GM23338 (cell line): ENCODE measurements around the gene PYY. TPM values are rescaled to one million over a fixed set of nuclear protein-coding genes. Genes with fewer than 3 reads are reported as not detected.

ENCODE experiments used
- ATAC-seq: fragments of 200-7000 bp; cut with Tn5 transposase; 3 replicates; pipeline ENCODE4 v1.9.1; 2020
- DNase-seq: peaks from one replicate; pipeline ENCODE4 v3.0.0-alpha.2; 2015; ENCODE audit warnings: low spot score
- H2AFZ ChIP-seq: fragments of 200-600 bp; sonication (generic); 2 replicates; pipeline ENCODE4 v1.8.0; 2016; ENCODE audit warnings: antibody characterized with exemption, mild to moderate bottlenecking, moderate library complexity
- H3F3A ChIP-seq: fragments of 200-600 bp; sonication (generic); replicated peaks from 2 replicates; pipeline ENCODE4 v1.8.0; 2017; ENCODE audit warnings: antibody characterized with exemption, mixed run types, low read depth
- H3K27ac ChIP-seq: fragments of 200-600 bp; sonication (generic); 2 replicates; pipeline ENCODE4 v1.6.1; 2016; ENCODE audit warnings: low read depth
- H3K27me3 ChIP-seq: fragments of 200-600 bp; sonication (generic); 2 replicates; pipeline ENCODE4 v1.8.0; 2016; ENCODE audit warnings: mild to moderate bottlenecking, mixed run types, moderate library complexity; ENCODE audit not compliant: insufficient read depth
- H3K36me3 ChIP-seq: fragments of 200-600 bp; sonication (generic); 2 replicates; pipeline ENCODE4 v1.8.0; 2016; ENCODE audit warnings: mild to moderate bottlenecking; ENCODE audit not compliant: insufficient read depth
- H3K4me1 ChIP-seq: fragments of 200-600 bp; sonication (generic); 2 replicates; pipeline ENCODE4 v1.8.0; 2016; ENCODE audit warnings: mild to moderate bottlenecking, moderate library complexity; ENCODE audit not compliant: insufficient read depth
- H3K4me2 ChIP-seq: fragments of 200-600 bp; sonication (generic); 2 replicates; pipeline ENCODE4 v1.7.1; 2017; ENCODE audit warnings: mixed run types
- H3K4me3 ChIP-seq: fragments of 200-600 bp; sonication (generic); 2 replicates; pipeline ENCODE4 v1.6.1; 2016; ENCODE audit warnings: mixed run types
- H3K79me2 ChIP-seq: fragments of 200-600 bp; sonication (generic); replicated peaks from 2 replicates; pipeline ENCODE4 v1.8.0; 2017; ENCODE audit warnings: mild to moderate bottlenecking; ENCODE audit not compliant: insufficient read depth
- H3K9me2 ChIP-seq: fragments of 200-600 bp; sonication (generic); 2 replicates; pipeline ENCODE4 v1.8.0; 2017; ENCODE audit not compliant: insufficient read depth
- H4K20me1 ChIP-seq: fragments of 200-600 bp; sonication (generic); replicated peaks from 2 replicates; pipeline ENCODE4 v1.8.0; 2017; ENCODE audit warnings: mild to moderate bottlenecking; ENCODE audit not compliant: insufficient read depth
- H3K27ac Mint-ChIP-seq: 2 replicates; pipeline ENCODE4 v1.8.0; 2020; ENCODE audit warnings: inconsistent platforms, mild to moderate bottlenecking, moderate library complexity, mixed read lengths
- H3K27me3 Mint-ChIP-seq: 3 replicates; pipeline ENCODE4 v1.8.0; 2022; ENCODE audit warnings: low read depth, mild to moderate bottlenecking, moderate library complexity, mixed read lengths, inconsistent platforms; ENCODE audit not compliant: insufficient read depth, poor library complexity
- H3K36me3 Mint-ChIP-seq: 3 replicates; pipeline ENCODE4 v1.8.0; 2021; ENCODE audit warnings: low read depth, mild to moderate bottlenecking, inconsistent platforms, moderate library complexity, mixed read lengths
- H3K4me1 Mint-ChIP-seq: 3 replicates; pipeline ENCODE4 v1.8.0; 2020; ENCODE audit warnings: mild to moderate bottlenecking, inconsistent platforms, mixed read lengths
- H3K4me3 Mint-ChIP-seq: 3 replicates; pipeline ENCODE4 v1.8.0; 2021; ENCODE audit warnings: moderate library complexity, mild to moderate bottlenecking, inconsistent platforms, mixed read lengths
- H3K9me3 Mint-ChIP-seq: 3 replicates; pipeline ENCODE4 v1.8.0; 2020; ENCODE audit warnings: moderate library complexity, mild to moderate bottlenecking, inconsistent platforms, mixed read lengths
- CREB1 ChIP-seq: fragments of 250-450 bp; sonication (Bioruptor Pico); IDR thresholded peaks from 2 replicates; pipeline ENCODE4 v1.5.0; 2020; ENCODE audit warnings: low read depth, mild to moderate bottlenecking, moderate library complexity
- EZH2 ChIP-seq: fragments of 200-600 bp; sonication (generic); IDR thresholded peaks from one replicate; pipeline ENCODE4 v1.8.0; 2017; ENCODE audit warnings: antibody characterized with exemption, mild to moderate bottlenecking, low read depth; ENCODE audit not compliant: unreplicated experiment
- EZH2phosphoT487 ChIP-seq: fragments of 200-600 bp; sonication (generic); IDR thresholded peaks from one replicate; pipeline ENCODE4 v1.8.1; 2018; ENCODE audit warnings: antibody characterized with exemption; ENCODE audit not compliant: unreplicated experiment
- JUNB ChIP-seq: IDR thresholded peaks from one replicate; pipeline ENCODE4 v1.6.1; 2016; ENCODE audit warnings: antibody characterized with exemption; ENCODE audit not compliant: unreplicated experiment
- NANOG ChIP-seq: IDR thresholded peaks from 2 replicates; pipeline ENCODE4 v1.6.1; 2016; ENCODE audit warnings: antibody characterized with exemption, borderline replicate concordance
- POLR2AphosphoS5 ChIP-seq: IDR thresholded peaks from 2 replicates; pipeline ENCODE4 v1.6.1; 2016; ENCODE audit warnings: antibody characterized with exemption, low read depth
- STAT1 ChIP-seq: IDR thresholded peaks from one replicate; pipeline ENCODE4 v1.6.1; 2016; ENCODE audit warnings: antibody characterized with exemption; ENCODE audit not compliant: unreplicated experiment
- ZNF114 ChIP-seq: fragments of 250-450 bp; sonication (Bioruptor Pico); IDR thresholded peaks from 2 replicates; pipeline ENCODE4 v1.5.0; 2020; ENCODE audit warnings: mild to moderate bottlenecking, moderate library complexity
- ZNF331 ChIP-seq: fragments of 250-450 bp; sonication (Bioruptor Pico); IDR thresholded peaks from 2 replicates; pipeline ENCODE4 v1.5.0; 2020; ENCODE audit warnings: low read depth, mild to moderate bottlenecking, moderate library complexity
- polyA plus RNA-seq: library from polyadenylated mRNA; unstranded; fragments of >200 nt; fragmentation: Nextera tagmentation; extraction: Ambion mirVana; gene quantifications from 2 replicates; pipeline ENCODE4 v1.2.1, GENCODE V29; 2016
- total RNA-seq: library from RNA; depleted of rRNA; stranded (reverse); fragments of >200 nt; shearing (Covaris generic); gene quantifications from 2 replicates; pipeline ENCODE4 v1.2.3, GENCODE V29; 2014
- TF ChIP-seq, protein P1 (sequence below): fragments of 250-450 bp; sonication (Bioruptor Pico); IDR thresholded peaks from 2 replicates; pipeline ENCODE4 v1.5.0; 2020; ENCODE audit warnings: mild to moderate bottlenecking, moderate library complexity
- TF ChIP-seq, protein P2 (sequence below): IDR thresholded peaks from 2 replicates; pipeline ENCODE4 v1.6.1; 2016; ENCODE audit warnings: antibody characterized with exemption
- TF ChIP-seq, protein P3 (sequence below): IDR thresholded peaks from one replicate; pipeline ENCODE4 v1.6.1; 2018; ENCODE audit warnings: antibody characterized with exemption; ENCODE audit not compliant: unreplicated experiment
- TF ChIP-seq, protein P4 (sequence below), 2 experiments: fragments of 200-600 bp in 1 of 2; sonication (generic) in 1 of 2; conservative IDR thresholded peaks; 2 replicates each; pipeline versions ENCODE4 v1.5.1 to v1.6.1; 2016 to 2017; ENCODE audit warnings: antibody characterized with exemption in 2 of 2, low read depth in 2 of 2, mild to moderate bottlenecking in 2 of 2, moderate library complexity in 1 of 2

Gene PYY
- total and polyA plus RNA-seq, 2 experiments from 2014 or later = 0.56 to 8.5 TPM

DNA sequence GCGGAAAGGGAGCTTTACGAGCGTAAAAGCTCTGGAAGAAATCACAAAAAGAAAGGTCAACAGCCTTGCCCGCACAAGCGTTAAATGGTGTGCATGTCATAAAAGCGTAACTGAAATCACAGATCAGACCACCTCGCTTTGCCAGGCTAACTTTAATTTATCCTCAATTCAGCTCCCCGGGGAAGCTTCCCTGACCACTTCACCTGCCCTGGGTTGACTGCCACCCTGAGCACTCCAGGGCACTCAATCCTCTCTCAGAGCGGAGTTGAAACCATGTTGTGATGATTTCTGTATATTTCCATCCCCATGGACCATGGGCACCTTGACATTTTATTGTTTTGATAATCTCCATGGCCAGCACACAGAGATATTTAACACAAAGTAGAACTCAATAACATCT, 34.6 kb upstream of the PYY start:
- Histone ChIP-seq H4K20me1 (no peaks in the 10 kb centered on the region), H3K4me1 (peaks cover 8% of the 10 kb centered on the region; the same call in 1 of the 2 replicates), H3F3A (0 out of 2 replicates have a peak, but pooled peaks cover 3% of the 10 kb centered on the region), H3K36me3 (no peaks in the 10 kb centered on the region), H3K27ac (no peak overlapping the region), H3K4me3 (no peak overlapping the region), H3K27me3 (peaks cover 20% of the 10 kb centered on the region; the same call in 1 of the 2 replicates), H3K9me2 (no peaks in the 10 kb centered on the region), H3K4me2 (no peak overlapping the region), H3K79me2 (no peaks in the 10 kb centered on the region), H2AFZ (no peak overlapping the region)
- TF ChIP-seq CREB1 = no peak
- no peak for TF ChIP-seq POLR2AphosphoS5
- TF ChIP-seq, protein P1, sequence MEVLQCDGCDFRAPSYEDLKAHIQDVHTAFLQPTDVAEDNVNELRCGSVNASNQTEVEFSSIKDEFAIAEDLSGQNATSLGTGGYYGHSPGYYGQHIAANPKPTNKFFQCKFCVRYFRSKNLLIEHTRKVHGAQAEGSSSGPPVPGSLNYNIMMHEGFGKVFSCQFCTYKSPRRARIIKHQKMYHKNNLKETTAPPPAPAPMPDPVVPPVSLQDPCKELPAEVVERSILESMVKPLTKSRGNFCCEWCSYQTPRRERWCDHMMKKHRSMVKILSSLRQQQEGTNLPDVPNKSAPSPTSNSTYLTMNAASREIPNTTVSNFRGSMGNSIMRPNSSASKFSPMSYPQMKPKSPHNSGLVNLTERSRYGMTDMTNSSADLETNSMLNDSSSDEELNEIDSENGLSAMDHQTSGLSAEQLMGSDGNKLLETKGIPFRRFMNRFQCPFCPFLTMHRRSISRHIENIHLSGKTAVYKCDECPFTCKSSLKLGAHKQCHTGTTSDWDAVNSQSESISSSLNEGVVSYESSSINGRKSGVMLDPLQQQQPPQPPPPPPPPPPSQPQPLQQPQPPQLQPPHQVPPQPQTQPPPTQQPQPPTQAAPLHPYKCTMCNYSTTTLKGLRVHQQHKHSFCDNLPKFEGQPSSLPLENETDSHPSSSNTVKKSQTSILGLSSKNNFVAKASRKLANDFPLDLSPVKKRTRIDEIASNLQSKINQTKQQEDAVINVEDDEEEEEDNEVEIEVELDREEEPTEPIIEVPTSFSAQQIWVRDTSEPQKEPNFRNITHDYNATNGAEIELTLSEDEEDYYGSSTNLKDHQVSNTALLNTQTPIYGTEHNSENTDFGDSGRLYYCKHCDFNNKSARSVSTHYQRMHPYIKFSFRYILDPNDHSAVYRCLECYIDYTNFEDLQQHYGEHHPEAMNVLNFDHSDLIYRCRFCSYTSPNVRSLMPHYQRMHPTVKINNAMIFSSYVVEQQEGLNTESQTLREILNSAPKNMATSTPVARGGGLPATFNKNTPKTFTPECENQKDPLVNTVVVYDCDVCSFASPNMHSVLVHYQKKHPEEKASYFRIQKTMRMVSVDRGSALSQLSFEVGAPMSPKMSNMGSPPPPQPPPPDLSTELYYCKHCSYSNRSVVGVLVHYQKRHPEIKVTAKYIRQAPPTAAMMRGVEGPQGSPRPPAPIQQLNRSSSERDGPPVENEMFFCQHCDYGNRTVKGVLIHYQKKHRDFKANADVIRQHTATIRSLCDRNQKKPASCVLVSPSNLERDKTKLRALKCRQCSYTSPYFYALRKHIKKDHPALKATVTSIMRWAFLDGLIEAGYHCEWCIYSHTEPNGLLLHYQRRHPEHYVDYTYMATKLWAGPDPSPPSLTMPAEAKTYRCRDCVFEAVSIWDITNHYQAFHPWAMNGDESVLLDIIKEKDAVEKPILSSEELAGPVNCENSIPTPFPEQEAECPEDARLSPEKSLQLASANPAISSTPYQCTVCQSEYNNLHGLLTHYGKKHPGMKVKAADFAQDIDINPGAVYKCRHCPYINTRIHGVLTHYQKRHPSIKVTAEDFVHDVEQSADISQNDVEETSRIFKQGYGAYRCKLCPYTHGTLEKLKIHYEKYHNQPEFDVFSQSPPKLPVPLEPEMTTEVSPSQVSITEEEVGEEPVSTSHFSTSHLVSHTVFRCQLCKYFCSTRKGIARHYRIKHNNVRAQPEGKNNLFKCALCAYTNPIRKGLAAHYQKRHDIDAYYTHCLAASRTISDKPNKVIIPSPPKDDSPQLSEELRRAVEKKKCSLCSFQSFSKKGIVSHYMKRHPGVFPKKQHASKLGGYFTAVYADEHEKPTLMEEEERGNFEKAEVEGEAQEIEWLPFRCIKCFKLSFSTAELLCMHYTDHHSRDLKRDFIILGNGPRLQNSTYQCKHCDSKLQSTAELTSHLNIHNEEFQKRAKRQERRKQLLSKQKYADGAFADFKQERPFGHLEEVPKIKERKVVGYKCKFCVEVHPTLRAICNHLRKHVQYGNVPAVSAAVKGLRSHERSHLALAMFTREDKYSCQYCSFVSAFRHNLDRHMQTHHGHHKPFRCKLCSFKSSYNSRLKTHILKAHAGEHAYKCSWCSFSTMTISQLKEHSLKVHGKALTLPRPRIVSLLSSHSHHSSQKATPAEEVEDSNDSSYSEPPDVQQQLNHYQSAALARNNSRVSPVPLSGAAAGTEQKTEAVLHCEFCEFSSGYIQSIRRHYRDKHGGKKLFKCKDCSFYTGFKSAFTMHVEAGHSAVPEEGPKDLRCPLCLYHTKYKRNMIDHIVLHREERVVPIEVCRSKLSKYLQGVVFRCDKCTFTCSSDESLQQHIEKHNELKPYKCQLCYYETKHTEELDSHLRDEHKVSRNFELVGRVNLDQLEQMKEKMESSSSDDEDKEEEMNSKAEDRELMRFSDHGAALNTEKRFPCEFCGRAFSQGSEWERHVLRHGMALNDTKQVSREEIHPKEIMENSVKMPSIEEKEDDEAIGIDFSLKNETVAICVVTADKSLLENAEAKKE (CRISPR knock-in tag) = no peak
- TF ChIP-seq, protein P2, sequence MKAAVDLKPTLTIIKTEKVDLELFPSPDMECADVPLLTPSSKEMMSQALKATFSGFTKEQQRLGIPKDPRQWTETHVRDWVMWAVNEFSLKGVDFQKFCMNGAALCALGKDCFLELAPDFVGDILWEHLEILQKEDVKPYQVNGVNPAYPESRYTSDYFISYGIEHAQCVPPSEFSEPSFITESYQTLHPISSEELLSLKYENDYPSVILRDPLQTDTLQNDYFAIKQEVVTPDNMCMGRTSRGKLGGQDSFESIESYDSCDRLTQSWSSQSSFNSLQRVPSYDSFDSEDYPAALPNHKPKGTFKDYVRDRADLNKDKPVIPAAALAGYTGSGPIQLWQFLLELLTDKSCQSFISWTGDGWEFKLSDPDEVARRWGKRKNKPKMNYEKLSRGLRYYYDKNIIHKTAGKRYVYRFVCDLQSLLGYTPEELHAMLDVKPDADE = no peak
- no peak for TF ChIP-seq NANOG
- TF ChIP-seq ZNF331 (CRISPR knock-in tag) = no peak
- TF ChIP-seq, protein P3, sequence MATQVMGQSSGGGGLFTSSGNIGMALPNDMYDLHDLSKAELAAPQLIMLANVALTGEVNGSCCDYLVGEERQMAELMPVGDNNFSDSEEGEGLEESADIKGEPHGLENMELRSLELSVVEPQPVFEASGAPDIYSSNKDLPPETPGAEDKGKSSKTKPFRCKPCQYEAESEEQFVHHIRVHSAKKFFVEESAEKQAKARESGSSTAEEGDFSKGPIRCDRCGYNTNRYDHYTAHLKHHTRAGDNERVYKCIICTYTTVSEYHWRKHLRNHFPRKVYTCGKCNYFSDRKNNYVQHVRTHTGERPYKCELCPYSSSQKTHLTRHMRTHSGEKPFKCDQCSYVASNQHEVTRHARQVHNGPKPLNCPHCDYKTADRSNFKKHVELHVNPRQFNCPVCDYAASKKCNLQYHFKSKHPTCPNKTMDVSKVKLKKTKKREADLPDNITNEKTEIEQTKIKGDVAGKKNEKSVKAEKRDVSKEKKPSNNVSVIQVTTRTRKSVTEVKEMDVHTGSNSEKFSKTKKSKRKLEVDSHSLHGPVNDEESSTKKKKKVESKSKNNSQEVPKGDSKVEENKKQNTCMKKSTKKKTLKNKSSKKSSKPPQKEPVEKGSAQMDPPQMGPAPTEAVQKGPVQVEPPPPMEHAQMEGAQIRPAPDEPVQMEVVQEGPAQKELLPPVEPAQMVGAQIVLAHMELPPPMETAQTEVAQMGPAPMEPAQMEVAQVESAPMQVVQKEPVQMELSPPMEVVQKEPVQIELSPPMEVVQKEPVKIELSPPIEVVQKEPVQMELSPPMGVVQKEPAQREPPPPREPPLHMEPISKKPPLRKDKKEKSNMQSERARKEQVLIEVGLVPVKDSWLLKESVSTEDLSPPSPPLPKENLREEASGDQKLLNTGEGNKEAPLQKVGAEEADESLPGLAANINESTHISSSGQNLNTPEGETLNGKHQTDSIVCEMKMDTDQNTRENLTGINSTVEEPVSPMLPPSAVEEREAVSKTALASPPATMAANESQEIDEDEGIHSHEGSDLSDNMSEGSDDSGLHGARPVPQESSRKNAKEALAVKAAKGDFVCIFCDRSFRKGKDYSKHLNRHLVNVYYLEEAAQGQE = no peak
- TF ChIP-seq JUNB = no peak
- no peak for TF ChIP-seq EZH2
- TF ChIP-seq EZH2phosphoT487 = no peak
- TF ChIP-seq ZNF114 = no peak
- TF ChIP-seq, protein P4, sequence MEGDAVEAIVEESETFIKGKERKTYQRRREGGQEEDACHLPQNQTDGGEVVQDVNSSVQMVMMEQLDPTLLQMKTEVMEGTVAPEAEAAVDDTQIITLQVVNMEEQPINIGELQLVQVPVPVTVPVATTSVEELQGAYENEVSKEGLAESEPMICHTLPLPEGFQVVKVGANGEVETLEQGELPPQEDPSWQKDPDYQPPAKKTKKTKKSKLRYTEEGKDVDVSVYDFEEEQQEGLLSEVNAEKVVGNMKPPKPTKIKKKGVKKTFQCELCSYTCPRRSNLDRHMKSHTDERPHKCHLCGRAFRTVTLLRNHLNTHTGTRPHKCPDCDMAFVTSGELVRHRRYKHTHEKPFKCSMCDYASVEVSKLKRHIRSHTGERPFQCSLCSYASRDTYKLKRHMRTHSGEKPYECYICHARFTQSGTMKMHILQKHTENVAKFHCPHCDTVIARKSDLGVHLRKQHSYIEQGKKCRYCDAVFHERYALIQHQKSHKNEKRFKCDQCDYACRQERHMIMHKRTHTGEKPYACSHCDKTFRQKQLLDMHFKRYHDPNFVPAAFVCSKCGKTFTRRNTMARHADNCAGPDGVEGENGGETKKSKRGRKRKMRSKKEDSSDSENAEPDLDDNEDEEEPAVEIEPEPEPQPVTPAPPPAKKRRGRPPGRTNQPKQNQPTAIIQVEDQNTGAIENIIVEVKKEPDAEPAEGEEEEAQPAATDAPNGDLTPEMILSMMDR (conservative IDR thresholded peaks at IDR 0.05; ENCODE audit: low read depth in 2 of 2) = no peak
- TF ChIP-seq STAT1 = no peak
- DNase-seq (no peak), ATAC-seq (no peak)
- H3K4me3 Mint-ChIP-seq = no peak overlapping the region
- peaks cover 8% of the 10 kb centered on the region for H3K27me3 Mint-ChIP-seq
- no peak overlapping the region for H3K27ac Mint-ChIP-seq
- no peaks in the 10 kb centered on the region for H3K9me3 Mint-ChIP-seq
- peaks cover 12% of the 10 kb centered on the region; the same call in 2 of the 3 replicates for H3K4me1 Mint-ChIP-seq
- no peaks in the 10 kb centered on the region for H3K36me3 Mint-ChIP-seq
